A673 (cell line): ENCODE results near the gene FANCB. TPM values are rescaled to one million over a fixed set of nuclear protein-coding genes. Genes with fewer than 3 reads are reported as not detected.

ENCODE experiments used
- BruUV-seq: library from RNA; stranded (reverse); fragments of 400-500 nt; replicated peaks from 2 replicates; lab custom pipeline; 2021; lab: Mats Ljungman, UMichigan
- CTCF ChIA-PET: fragments of 300-600 bp; sonication (Branson Sonifier 250); formaldehyde crosslinking; loops from one replicate; lab custom pipeline; 2022; ENCODE audit warnings: antibody characterized with exemption; lab: Charles Lee
- POLR2A ChIA-PET: fragments of 300-600 bp; sonication (Branson Sonifier 250); formaldehyde crosslinking; loops from one replicate; lab custom pipeline; 2022; ENCODE audit warnings: antibody characterized with exemption; ENCODE audit not compliant: low non-redundant PET; lab: Charles Lee
- DNase-seq: peaks from one replicate; pipeline ENCODE4 v3.0.0-alpha.2; 2015; ENCODE audit warnings: low spot score
- H3K27ac ChIP-seq: fragments of 200-600 bp; sonication (generic); 2 replicates; pipeline ENCODE4 v1.5.1; 2016; ENCODE audit warnings: mixed run types, low read depth, mild to moderate bottlenecking, mixed read lengths, antibody characterized with exemption, low read length; ENCODE audit not compliant: poor library complexity, severe bottlenecking
- H3K27me3 ChIP-seq: fragments of 200-600 bp; sonication (generic); replicated peaks from 2 replicates; pipeline ENCODE4 v1.6.1; 2017; ENCODE audit warnings: mixed run types, low read depth, mild to moderate bottlenecking, mixed read lengths, antibody characterized with exemption, low read length; ENCODE audit not compliant: insufficient read depth, poor library complexity
- H3K36me3 ChIP-seq: fragments of 200-600 bp; sonication (generic); 2 replicates; pipeline ENCODE4 v1.6.1; 2016; ENCODE audit warnings: mixed run types, mild to moderate bottlenecking, mixed read lengths, antibody characterized with exemption, low read length; ENCODE audit not compliant: insufficient read depth, poor library complexity, severe bottlenecking
- H3K4me1 ChIP-seq: fragments of 200-600 bp; sonication (generic); 2 replicates; pipeline ENCODE4 v1.6.1; 2017; ENCODE audit warnings: mixed run types, mild to moderate bottlenecking, mixed read lengths, antibody characterized with exemption, low read length; ENCODE audit not compliant: insufficient read depth, poor library complexity, severe bottlenecking
- H3K4me3 ChIP-seq: fragments of 200-600 bp; sonication (generic); 2 replicates; pipeline ENCODE4 v1.5.1; 2016; ENCODE audit warnings: low read depth, mixed run types, mild to moderate bottlenecking, mixed read lengths, low read length; ENCODE audit not compliant: poor library complexity, severe bottlenecking
- H3K9me3 ChIP-seq: fragments of 200-600 bp; sonication (generic); 2 replicates; pipeline ENCODE4 v1.6.1; 2016; ENCODE audit warnings: mixed run types, low read depth, mild to moderate bottlenecking, mixed read lengths, antibody characterized with exemption, low read length; ENCODE audit not compliant: poor library complexity, severe bottlenecking
- EZH2 ChIP-seq: fragments of 200-600 bp; sonication (generic); IDR thresholded peaks from 2 replicates; pipeline ENCODE4 v1.6.1; 2017; ENCODE audit warnings: borderline replicate concordance, low read depth, mild to moderate bottlenecking, mixed read lengths, antibody characterized with exemption, low read length; ENCODE audit not compliant: poor library complexity, severe bottlenecking
- intact Hi-C: fragments of 100-400 bp; cut with micrococcal nuclease; formaldehyde crosslinking; loops from one replicate; pipeline ENCODE4 v1.10.0; 2022; ENCODE audit not compliant: unreplicated experiment
- total RNA-seq: library from RNA; stranded (reverse); gene quantifications from 2 replicates; pipeline ENCODE4 v1.2.3, GENCODE V29; 2021
- TF ChIP-seq, protein P1 (sequence below): fragments of 300-800, 200-600 bp; sonication (generic); conservative IDR thresholded peaks from 2 replicates; pipeline ENCODE4 v1.5.1; 2017; ENCODE audit warnings: low read depth, mild to moderate bottlenecking, antibody characterized with exemption, low read length, moderate library complexity, mixed read lengths

FANCB gene
- total RNA-seq, 1 experiment from 2014 or later: 16.8 TPM

DNA sequence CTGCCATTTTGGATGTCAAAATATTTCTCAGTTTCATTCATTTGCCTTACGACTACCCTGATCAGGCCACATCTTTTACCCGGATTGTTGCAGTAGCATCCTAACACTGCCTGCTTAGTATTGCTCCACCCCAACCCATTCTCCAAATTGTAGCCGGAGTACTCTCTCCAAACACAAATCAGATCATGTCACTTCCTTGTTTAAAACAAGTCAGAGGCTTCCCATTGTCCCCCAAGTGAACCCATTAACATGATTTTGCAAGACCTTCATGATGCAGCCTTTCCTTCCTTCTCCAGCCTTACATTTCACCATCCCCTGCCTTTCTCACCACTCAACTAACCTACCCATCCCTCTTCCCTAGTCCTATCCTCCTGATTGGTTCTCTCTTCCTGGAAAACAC, 53.1 kb downstream of the FANCB start:
- intact Hi-C loops: no loop called here

DNA sequence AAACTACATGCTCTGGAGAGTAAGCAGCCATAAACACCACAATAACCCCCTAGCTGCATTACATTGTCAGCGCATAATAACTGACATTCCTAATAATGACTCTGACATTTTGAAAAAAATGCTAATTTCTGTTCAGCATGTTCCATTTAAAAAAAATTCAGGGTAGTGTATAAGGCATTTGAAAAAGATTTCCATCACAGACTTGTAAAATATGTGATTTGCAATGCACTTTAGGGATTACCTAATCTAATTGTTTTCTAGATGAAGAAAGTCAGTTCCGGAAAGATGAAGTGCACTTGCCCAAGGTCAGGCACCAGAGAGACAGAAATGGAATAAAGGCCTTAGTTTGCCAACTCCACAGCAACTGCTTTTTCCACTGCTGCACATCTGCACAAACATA, 55.3 kb downstream of the FANCB start:
- H3K27me3 ChIP-seq: no peaks in the 10 kb centered on the region
- no peaks in the 10 kb centered on the region for H3K9me3 ChIP-seq
- no peak for DNase-seq
- H3K27ac ChIP-seq: no peak overlapping the region
- POLR2A ChIA-PET: no interaction called here
- no TSS peak for BruUV-seq
- CTCF ChIA-PET: no interaction called here
- H3K4me1 ChIP-seq: no peaks in the 10 kb centered on the region
- no peaks in the 10 kb centered on the region for H3K36me3 ChIP-seq
- intact Hi-C loops: no loop called here
- no peak for TF ChIP-seq EZH2
- TF ChIP-seq, protein P1, sequence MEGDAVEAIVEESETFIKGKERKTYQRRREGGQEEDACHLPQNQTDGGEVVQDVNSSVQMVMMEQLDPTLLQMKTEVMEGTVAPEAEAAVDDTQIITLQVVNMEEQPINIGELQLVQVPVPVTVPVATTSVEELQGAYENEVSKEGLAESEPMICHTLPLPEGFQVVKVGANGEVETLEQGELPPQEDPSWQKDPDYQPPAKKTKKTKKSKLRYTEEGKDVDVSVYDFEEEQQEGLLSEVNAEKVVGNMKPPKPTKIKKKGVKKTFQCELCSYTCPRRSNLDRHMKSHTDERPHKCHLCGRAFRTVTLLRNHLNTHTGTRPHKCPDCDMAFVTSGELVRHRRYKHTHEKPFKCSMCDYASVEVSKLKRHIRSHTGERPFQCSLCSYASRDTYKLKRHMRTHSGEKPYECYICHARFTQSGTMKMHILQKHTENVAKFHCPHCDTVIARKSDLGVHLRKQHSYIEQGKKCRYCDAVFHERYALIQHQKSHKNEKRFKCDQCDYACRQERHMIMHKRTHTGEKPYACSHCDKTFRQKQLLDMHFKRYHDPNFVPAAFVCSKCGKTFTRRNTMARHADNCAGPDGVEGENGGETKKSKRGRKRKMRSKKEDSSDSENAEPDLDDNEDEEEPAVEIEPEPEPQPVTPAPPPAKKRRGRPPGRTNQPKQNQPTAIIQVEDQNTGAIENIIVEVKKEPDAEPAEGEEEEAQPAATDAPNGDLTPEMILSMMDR: no peak
- no peak overlapping the region for H3K4me3 ChIP-seq

More for the DNA sequence above, 53.1 kb downstream of the FANCB start:
- Histone ChIP-seq H3K4me3 (no peak overlapping the region), H3K4me1 (no peaks in the 10 kb centered on the region), H3K27ac (no peak overlapping the region), H3K9me3 (no peaks in the 10 kb centered on the region), H3K36me3 (no peaks in the 10 kb centered on the region), H3K27me3 (no peaks in the 10 kb centered on the region)
- DNase-seq: no peak
- ChIA-PET CTCF (no interaction called here), POLR2A (no interaction called here)
- BruUV-seq: no TSS peak
- TF ChIP-seq, protein P1: no peak
- no peak for TF ChIP-seq EZH2

DNA sequence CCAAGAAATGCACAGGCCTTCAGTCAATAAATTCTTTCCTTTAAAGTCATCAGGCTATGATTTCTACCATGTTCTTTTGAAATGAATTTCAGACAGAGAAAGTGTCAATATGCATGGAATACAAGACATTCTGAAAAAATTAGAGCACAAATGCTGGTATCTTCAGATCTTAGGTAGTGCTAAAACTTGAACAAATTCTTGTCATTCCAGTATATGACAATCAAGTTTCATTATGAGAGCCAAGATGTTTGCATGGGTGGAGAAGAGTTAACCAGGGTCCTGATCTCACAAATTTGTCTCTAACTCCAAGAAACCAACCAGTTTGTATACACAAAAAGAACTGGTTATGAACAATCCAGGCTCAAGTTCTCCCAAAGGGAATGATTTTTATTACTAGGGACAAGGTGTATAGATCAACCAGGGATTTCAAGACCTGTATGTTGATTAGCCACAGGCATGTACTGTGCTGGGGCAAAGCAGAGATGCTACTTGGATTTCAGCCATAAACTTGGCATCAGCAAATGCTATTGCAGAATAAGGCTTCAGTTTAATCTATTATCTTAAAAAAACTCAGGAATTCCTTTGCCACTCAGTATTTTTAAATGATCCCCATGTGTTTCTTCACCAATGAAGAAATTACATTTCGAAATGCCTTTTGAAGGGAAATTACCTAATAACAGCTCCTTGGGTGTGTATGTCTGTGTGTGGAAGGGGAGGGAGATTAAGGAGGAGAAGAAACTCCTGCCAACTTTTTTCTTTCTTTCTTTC, 69.7 kb downstream of the FANCB start:
- H3K36me3 ChIP-seq: no peaks in the 10 kb centered on the region
- ChIA-PET POLR2A (no interaction called here), CTCF (no interaction called here)
- no TSS peak for BruUV-seq
- intact Hi-C loops: no loop called here
- no peaks in the 10 kb centered on the region for H3K9me3 ChIP-seq
- no peaks in the 10 kb centered on the region for H3K4me1 ChIP-seq
- H3K4me3 ChIP-seq: no peak overlapping the region
- no peaks in the 10 kb centered on the region for H3K27me3 ChIP-seq
- DNase-seq: no peak
- TF ChIP-seq, protein P1: no peak
- TF ChIP-seq EZH2: no peak
- H3K27ac ChIP-seq: no peak overlapping the region
